IPS-18a (cell line): ENCODE measurements around the gene CYP27B1.

ENCODE experiments used
- H3K27ac ChIP-seq: one replicate; pipeline ENCODE4 v1.5.1; 2013; ENCODE audit warnings: low read length
- H3K27me3 ChIP-seq: one replicate; pipeline ENCODE4 v1.6.1; 2013; ENCODE audit warnings: mild to moderate bottlenecking, low read length; ENCODE audit not compliant: control insufficient read depth, insufficient read depth
- H3K36me3 ChIP-seq: one replicate; pipeline ENCODE4 v1.6.1; 2013; ENCODE audit warnings: low read depth, low read length; ENCODE audit not compliant: control insufficient read depth
- H3K4me1 ChIP-seq: one replicate; pipeline ENCODE4 v1.6.1; 2013; ENCODE audit warnings: low read depth, low read length; ENCODE audit not compliant: control insufficient read depth
- H3K4me3 ChIP-seq: one replicate; pipeline ENCODE4 v1.5.1; 2013; ENCODE audit warnings: low read length
- H3K9ac ChIP-seq: one replicate; pipeline ENCODE4 v1.6.1; 2013; ENCODE audit warnings: mild to moderate bottlenecking, low read length, moderate library complexity
- H3K9me3 ChIP-seq: one replicate; pipeline ENCODE4 v1.6.1; 2013; ENCODE audit warnings: low read depth, low read length; ENCODE audit not compliant: control insufficient read depth

CYP27B1 gene

DNA sequence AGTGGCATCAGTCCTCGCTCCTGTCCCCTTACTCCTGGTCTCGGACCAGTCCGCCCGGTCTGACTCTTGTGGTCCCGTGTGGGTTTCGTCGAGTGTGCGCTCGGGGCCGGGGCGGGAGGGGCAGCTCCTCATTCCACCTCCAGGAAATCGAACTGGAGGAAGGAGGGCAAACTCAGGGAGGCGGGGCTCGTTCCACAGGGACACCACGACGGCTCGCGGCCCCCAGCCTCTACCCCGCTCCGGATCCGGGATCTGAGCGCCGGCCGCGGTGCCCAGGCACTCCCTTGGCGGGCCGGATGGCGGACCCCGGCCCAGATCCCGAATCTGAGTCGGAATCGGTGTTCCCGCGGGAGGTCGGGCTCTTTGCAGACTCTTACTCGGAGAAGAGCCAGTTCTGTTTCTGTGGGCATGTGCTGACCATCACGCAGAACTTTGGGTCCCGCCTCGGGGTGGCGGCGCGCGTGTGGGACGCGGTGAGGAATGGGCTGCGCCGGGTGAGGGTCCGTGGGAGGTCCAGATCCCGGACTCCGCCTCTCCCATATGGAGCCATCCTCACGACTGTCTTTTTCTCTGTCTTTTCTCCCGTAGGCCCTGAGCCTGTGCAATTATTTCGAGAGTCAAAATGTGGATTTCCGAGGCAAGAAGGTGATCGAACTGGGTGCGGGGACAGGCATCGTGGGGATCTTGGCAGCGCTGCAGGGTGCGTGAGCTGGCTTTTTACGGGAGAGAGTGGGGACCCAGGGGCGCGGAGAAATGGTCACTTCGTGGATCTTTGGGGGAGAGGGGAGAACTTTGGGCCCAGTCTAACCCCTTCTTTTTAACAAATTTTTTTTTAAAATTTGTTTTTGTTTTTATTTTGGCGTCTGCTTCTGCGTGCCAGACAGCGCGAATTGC is 5.8 kb upstream of the CYP27B1 start, which contains the start of gene EEF1AKMT3:
Gene EEF1AKMT3, plus strand, starts transcription at position 186 of the 894 bp plus-strand sequence. Its CDS starts 111 bp downstream, at position 297.
- Histone ChIP-seq H3K4me3 (peak within 1 kb of the TSS; percentile 89), H3K4me1 (no peaks in the 10 kb centered on the region), H3K27ac (peak within 1 kb of the TSS; percentile 96), H3K9ac (peak within 1 kb of the TSS; percentile 96), H3K36me3 (peaks cover 26% of the 10 kb centered on the region), H3K27me3 (peaks cover 10% of the 10 kb centered on the region), H3K9me3 (no peaks in the 10 kb centered on the region)

DNA sequence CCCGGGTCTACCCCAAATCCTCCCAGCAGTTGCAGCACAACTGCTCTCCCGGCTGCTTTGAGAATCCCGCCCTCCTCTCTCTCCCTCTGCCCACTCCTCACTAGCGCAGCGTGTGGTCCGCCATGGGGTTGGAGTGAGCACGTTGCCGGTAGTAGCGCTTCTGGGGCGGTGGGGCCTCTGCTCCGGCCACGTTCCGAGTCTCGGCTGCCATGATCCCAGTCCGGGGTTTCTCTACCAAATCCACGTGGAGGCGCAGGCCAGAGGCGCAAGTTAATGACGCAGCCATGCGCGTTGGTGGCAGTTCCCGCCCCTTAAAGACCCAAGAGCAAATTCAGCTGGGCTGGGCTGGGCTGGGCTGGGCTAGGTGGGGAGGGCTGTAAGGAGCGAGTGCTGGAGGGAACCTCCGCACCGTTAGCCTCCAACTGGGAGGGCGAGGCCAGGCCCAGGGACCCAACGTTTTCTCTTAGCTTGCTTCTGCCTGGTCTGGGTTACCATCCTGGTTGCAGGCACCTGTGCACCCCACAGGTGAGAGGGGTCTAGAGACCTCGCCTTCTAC is 5.1 kb upstream of the CYP27B1 start, which contains the start of gene METTL1:
Gene METTL1, minus strand, starts transcription at position 233 of the 556 bp plus-strand sequence. Its CDS starts 22 bp downstream, at position 211.
- no peaks in the 10 kb centered on the region for H3K9me3 ChIP-seq
- peaks cover 26% of the 10 kb centered on the region for H3K36me3 ChIP-seq
- peaks cover 7% of the 10 kb centered on the region for H3K4me1 ChIP-seq

GRCh38 chr12:57771236-57771872 is 4.5 kb upstream of the CYP27B1 start:
- peaks cover 24% of the 10 kb centered on the region for H3K27me3 ChIP-seq

More for the DNA sequence above, 5.1 kb upstream of the CYP27B1 start, which contains the start of gene METTL1:
- Histone ChIP-seq H3K9ac (peak within 1 kb of the TSS; percentile 96), H3K4me3 (peak within 1 kb of the TSS; percentile 89), H3K27ac (peak within 1 kb of the TSS; percentile 96), H3K27me3 (peaks cover 18% of the 10 kb centered on the region)

DNA sequence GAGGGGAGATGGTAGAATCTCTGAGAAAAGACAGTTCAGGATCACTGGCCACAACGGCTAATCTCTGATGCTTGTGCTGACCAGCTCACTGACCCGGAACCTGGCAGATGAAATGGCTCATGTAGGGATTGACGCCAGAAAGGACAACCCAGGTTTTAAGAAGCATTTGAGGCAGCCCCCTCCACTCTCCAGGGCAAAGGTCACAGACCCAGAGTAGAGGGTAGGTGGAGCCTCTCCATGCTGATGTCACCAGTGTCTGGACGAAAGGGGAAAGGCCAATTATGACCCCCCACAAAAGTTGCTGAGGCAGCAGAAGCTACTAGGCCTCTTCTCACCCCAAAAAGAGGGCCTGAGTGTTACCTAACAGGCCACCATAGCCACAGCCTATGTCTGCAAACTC is 3.9 kb upstream of the CYP27B1 start:
- peaks cover 26% of the 10 kb centered on the region for H3K36me3 ChIP-seq
- H3K27ac ChIP-seq = no peak overlapping the region
- H3K9ac ChIP-seq = no peak overlapping the region
- peaks cover 17% of the 10 kb centered on the region for H3K4me1 ChIP-seq
- H3K9me3 ChIP-seq = no peaks in the 10 kb centered on the region
- peaks cover 30% of the 10 kb centered on the region for H3K27me3 ChIP-seq
- no peak overlapping the region for H3K4me3 ChIP-seq

More at GRCh38 chr12:57771236-57771872, 4.5 kb upstream of the CYP27B1 start:
- H3K4me3 ChIP-seq = peak overlapping the region; percentile 89
- H3K9ac ChIP-seq = peak overlapping the region; percentile 96
- peaks cover 13% of the 10 kb centered on the region for H3K4me1 ChIP-seq
- H3K9me3 ChIP-seq = no peaks in the 10 kb centered on the region
- peak overlapping the region; percentile 96 for H3K27ac ChIP-seq
- H3K36me3 ChIP-seq = peaks cover 26% of the 10 kb centered on the region

DNA sequence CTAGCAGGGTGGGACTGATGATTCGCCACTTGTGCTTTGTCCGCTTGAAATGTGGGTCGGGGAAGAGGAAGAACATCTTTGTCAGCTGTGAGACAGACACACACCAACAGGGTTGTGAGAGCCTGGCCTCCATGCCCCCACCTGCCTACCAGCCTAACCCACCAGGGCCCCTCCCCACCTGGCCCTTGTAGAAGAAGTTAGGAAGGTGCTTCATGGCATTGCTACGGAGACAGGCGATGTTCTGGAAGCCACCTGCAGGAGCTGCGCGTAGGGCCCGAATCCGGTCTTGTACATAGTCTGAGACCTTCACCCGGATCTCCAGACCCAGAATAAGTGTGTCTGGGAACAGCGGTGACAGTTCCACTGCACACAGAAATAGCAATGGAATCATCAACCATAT is 2.7 kb upstream of the CYP27B1 start:
- no peak overlapping the region for H3K9ac ChIP-seq
- H3K4me3 ChIP-seq = no peak overlapping the region
- peaks cover 26% of the 10 kb centered on the region for H3K36me3 ChIP-seq
- H3K27ac ChIP-seq = no peak overlapping the region
- no peaks in the 10 kb centered on the region for H3K9me3 ChIP-seq
- H3K4me1 ChIP-seq = peaks cover 17% of the 10 kb centered on the region
- peaks cover 41% of the 10 kb centered on the region for H3K27me3 ChIP-seq

DNA sequence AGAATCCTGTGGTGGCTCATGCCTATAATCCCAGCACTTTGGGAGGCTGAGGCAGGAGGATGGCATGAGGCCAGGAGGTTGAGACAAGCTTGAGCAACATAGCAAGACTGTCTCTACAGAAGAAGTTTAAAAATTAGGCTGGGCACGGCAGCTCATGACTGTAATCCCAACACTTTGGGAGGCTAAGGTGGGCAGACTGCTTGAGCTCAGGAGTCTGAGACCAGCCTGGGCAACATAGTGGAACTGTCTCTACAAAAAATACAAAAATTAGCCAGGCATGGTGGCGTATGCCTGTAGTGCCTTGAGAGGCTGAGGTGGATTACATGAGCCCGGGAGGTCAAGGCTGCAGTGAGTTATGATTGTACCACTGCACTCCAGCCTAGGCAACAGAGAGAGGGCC is 998 bp upstream of the CYP27B1 start:
- Histone ChIP-seq H3K27me3 (peaks cover 51% of the 10 kb centered on the region), H3K4me1 (peaks cover 17% of the 10 kb centered on the region), H3K27ac (no peak overlapping the region), H3K36me3 (peaks cover 26% of the 10 kb centered on the region), H3K9me3 (no peaks in the 10 kb centered on the region), H3K9ac (no peak overlapping the region), H3K4me3 (no peak overlapping the region)

- Histone ChIP-seq H3K9ac (no peak overlapping the region), H3K9me3 (no peaks in the 10 kb centered on the region), H3K4me3 (peak overlapping the region; percentile 58)
These were observed 424 bp upstream of the CYP27B1 start for GRCh38 chr12:57767305-57767698.

DNA sequence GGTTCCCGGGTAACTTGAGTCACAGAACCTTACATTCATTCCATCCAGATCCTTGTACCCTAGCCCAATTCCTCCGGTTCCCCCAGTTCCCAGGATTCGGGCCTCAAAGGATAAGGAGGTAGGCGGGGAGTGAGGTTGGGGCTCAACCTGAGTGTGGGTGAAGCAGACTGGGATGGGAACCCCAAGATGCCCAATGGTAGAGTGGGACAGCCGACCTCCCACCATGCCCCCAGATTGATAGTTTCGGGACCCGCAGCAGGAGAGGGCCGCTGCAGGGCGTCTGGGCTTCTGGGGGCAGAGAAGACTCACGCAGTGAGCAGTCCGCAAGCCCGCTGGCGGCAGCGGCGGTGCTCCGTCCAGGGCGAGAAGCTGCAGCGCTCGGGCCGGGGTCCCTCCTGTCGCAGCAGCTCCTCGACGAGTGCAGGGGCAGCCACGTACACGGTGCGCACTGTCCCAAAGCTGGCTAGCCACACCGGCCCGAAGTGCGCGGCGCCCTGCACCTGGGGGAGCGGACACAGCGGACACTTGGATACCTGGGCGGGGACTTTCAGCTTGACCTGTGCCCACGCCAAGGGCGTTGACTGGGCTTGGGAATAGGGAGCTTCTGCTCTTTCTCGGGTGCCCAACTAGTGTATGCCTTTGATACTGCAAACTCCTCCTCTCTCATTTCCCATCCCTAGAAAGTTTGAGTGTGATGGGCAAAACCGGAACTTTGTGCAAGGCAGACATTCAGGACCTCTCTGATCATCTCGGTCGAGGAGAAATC is 997 bp downstream of the CYP27B1 start:
- H3K9me3 ChIP-seq = no peaks in the 10 kb centered on the region
- H3K9ac ChIP-seq = no peak overlapping the region
- peaks cover 55% of the 10 kb centered on the region for H3K27me3 ChIP-seq
- peak overlapping the region; percentile 58 for H3K4me3 ChIP-seq
- H3K4me1 ChIP-seq = peaks cover 17% of the 10 kb centered on the region
- H3K36me3 ChIP-seq = peaks cover 26% of the 10 kb centered on the region
- no peak overlapping the region for H3K27ac ChIP-seq

More at GRCh38 chr12:57767305-57767698, 424 bp upstream of the CYP27B1 start:
- H3K27ac ChIP-seq = no peak overlapping the region
- peaks cover 55% of the 10 kb centered on the region for H3K27me3 ChIP-seq
- H3K36me3 ChIP-seq = peaks cover 26% of the 10 kb centered on the region
- H3K4me1 ChIP-seq = peaks cover 17% of the 10 kb centered on the region

- H3K27ac ChIP-seq = no peak overlapping the region
- H3K27me3 ChIP-seq = peaks cover 55% of the 10 kb centered on the region
- peaks cover 17% of the 10 kb centered on the region for H3K4me1 ChIP-seq
- no peaks in the 10 kb centered on the region for H3K9me3 ChIP-seq
- peak overlapping the region; percentile 58 for H3K4me3 ChIP-seq
- no peak overlapping the region for H3K9ac ChIP-seq
- peaks cover 19% of the 10 kb centered on the region for H3K36me3 ChIP-seq
These were observed 1.7 kb downstream of the CYP27B1 start for GRCh38 chr12:57765003-57765697.

DNA sequence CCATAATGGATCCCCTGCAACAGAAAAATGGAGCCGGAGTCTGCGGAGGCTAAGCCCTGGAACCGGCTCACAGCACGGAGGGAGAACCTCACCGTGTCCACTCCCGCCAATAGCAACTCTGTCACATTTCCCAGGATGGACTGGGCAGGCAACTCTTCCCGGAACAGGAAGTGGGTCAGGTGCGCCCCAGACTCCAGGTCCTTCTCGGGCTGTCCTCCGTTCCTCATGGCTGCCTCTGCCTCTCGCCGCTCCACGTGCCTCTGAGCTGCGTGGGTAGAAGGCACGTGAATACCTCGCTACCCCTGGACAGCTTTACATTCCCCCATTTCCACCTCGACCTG is 2.2 kb downstream of the CYP27B1 start:
- Histone ChIP-seq H3K4me1 (peaks cover 17% of the 10 kb centered on the region), H3K36me3 (peaks cover 14% of the 10 kb centered on the region), H3K9ac (no peak overlapping the region), H3K27me3 (peaks cover 55% of the 10 kb centered on the region), H3K9me3 (no peaks in the 10 kb centered on the region), H3K4me3 (peak overlapping the region; percentile 58), H3K27ac (no peak overlapping the region)
